Epithelial cell of esophagus (primary cell): ENCODE data around the gene PLA2G4F.

Source experiments
- DNase-seq: peaks from one replicate; pipeline ENCODE4 v3.0.0; 2010; ENCODE audit warnings: low read depth
- H3K4me3 ChIP-seq: 2 replicates; pipeline ENCODE4 v1.5.1; 2011; ENCODE audit warnings: mild to moderate bottlenecking, low read length, control low read depth
- CTCF ChIP-seq: IDR thresholded peaks from 2 replicates; pipeline ENCODE4 v1.5.1; 2011; ENCODE audit warnings: low read depth, mild to moderate bottlenecking, low read length, control low read depth, inconsistent platforms; ENCODE audit not compliant: insufficient read depth; ENCODE audit errors: missing control alignments

PLA2G4F gene

GRCh38 chr15:42138968-42139386 lies 17.5 kb downstream of the PLA2G4F start:
- no peak for TF ChIP-seq CTCF
- H3K4me3 ChIP-seq, result no peak overlapping the region
- DNase-seq, result no peak

GRCh38 chr15:42138411-42138810 lies 18.0 kb downstream of the PLA2G4F start:
- TF ChIP-seq CTCF, result no peak
- no peak overlapping the region for H3K4me3 ChIP-seq
- DNase-seq, result no peak

GRCh38 chr15:42137461-42138261 lies 18.8 kb downstream of the PLA2G4F start:
- TF ChIP-seq CTCF, result peak; percentile 62
- DNase-seq, result peak; percentile 62
- H3K4me3 ChIP-seq, result no peak overlapping the region

GRCh38 chr15:42136513-42136912 lies 19.9 kb downstream of the PLA2G4F start:
- no peak for DNase-seq
- no peak for TF ChIP-seq CTCF
- H3K4me3 ChIP-seq, result no peak overlapping the region

- no peak for TF ChIP-seq CTCF
- DNase-seq, result no peak
- no peak overlapping the region for H3K4me3 ChIP-seq
Measured at GRCh38 chr15:42135351-42135750, 21.1 kb downstream of the PLA2G4F start.

- TF ChIP-seq CTCF, result no peak
- H3K4me3 ChIP-seq, result no peak overlapping the region
- DNase-seq, result no peak
Measured at GRCh38 chr15:42134617-42135245, 21.7 kb downstream of the PLA2G4F start.
